HG03175 (cell line): ENCODE results near the gene RAB19.

Experiments used
- ATAC-seq: cut with Tn5 transposase; IDR thresholded peaks from one replicate; pipeline ENCODE4 v1.9.1; 2021; ENCODE audit warnings: mild to moderate bottlenecking, moderate library complexity; ENCODE audit not compliant: unreplicated experiment

The RAB19 gene

GRCh38 chr7:140403878-140404564 is at the start of gene RAB19:
RAB19 (plus strand) TSS chr7:140404058; CDS start chr7:140407647, 3,589 bp downstream.
- no peak for ATAC-seq

GRCh38 chr7:140358024-140358411 is 45.8 kb upstream of the RAB19 start:
- no peak for ATAC-seq

DNA sequence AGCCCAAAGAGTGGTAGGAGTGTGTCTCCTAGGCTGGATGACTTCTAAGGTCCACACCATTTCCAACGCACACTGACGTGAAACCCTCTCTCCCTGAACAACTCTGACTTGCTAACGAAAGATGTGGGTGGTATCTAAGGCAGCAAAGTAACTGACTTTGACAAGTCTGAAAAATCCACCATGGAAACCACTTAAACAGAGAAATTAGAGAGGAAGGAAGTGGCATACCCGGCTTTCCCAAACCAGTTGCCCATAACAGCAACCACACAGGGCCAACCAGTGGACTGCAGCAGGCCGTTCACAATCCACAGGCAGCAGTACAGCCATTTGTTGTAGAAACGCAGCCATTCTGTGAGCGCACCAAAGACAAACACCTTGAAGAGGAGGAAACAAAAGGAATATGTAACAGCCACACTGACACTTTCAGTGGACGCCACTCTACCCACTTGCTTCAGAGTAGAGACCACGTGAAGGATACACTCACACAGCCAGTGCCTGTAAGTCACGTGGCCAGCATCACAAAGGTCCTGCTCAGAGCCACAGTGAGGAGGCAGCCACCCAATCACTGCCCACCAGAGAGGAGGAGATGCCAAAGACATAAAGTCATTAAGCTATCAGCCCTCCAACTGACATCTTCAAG is 45.3 kb upstream of the RAB19 start:
- no peak for ATAC-seq

DNA sequence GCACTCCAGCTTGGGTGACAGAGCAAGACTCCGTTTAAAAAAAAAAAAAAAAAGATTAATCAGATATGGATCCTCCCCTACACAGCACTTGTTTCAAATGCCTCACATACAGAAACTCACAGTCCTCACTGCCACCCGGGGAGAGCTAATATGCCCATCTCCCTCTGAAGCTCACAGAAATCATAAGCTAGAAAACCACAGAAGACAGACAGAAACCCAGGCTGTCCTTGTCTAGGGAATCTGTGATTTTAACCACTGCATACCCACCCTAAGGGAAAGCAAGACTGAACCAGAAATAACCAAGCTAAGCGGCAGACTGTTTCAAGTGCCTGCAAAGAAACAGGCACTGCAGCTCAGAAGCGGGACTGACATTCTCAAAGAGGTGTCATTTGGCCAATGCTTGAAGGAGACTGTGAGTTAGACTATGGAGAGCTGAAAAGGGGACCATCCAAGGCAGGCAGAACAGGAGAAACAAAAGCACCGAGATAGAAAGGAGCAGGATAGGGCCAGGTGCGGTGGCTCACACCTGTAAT is 43.1 kb upstream of the RAB19 start:
- ATAC-seq: no peak

DNA sequence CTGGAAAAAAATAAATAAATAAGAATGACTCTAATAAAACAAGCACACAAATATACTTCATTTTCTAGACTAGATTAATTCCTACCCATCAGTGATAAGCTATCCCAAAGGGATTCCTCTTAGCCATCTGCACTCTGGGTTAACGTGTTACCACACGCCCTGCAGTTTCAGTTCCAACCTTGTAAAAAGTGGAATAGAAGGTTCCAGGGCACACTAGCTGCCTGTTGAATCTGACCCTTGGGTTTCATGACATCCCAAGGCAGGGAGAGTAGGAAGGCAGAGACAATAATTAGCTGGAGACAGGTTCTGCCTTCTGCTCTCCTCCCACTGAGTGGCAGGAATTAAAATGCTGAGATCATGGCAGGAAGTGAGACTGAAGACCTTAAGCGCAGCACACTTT is 39.0 kb upstream of the RAB19 start:
- no peak for ATAC-seq

DNA sequence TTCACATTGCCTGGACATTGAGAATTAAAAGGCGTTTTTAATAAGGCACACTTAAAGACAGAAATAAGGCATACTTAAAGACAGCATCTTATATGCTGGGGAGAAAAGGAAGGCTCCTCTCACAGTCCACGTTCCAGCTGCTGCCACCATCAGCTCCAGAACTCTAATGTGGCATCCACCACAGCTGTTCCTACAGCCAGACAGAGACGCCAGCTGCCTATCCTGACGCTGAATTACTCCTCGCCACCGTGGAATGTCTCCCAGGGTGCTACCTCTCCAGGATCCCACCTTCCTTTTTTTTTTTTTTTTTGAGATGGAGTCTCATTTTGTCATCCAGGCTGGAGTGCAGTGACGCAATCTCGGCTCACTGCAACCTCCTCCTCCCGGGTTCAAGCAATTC is 36.3 kb upstream of the RAB19 start:
- ATAC-seq: no peak

GRCh38 chr7:140369294-140369693 is 34.6 kb upstream of the RAB19 start:
- no peak for ATAC-seq

GRCh38 chr7:140375323-140375722 is 28.5 kb upstream of the RAB19 start:
- no peak for ATAC-seq

- no peak for ATAC-seq
These were observed 27.7 kb upstream of the RAB19 start for GRCh38 chr7:140375892-140376730.

- ATAC-seq: no peak
These were observed 19.7 kb upstream of the RAB19 start for GRCh38 chr7:140383954-140384713.

DNA sequence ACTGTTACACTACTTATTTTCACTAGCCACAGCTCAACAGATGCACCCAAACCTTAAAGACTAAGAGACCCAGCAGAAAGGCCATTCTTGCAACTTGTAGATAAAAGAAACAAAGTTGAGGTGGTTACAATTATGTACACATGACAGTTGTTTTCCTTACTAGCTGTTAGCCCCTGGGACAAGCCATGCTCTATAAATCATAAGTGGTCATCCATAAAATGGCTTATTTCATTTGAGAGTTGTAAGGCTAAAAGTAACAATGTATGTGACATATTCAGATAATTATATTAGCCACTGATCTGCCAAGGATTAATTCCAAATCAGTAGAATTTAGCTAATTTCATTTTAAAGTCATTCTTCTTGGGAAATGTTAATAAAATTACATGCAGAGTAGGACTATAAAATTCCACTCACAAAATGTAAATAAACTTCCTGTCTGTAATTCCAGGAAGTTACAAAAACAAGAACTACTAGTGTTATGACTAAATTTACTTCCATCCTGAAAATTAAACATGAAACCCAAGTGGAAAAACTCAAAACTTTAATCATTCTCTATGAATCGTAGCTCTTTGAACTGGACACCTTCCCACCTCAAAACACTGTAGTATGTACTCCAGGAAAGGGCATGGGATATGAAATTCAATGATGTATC is 18.8 kb upstream of the RAB19 start:
- no peak for ATAC-seq

DNA sequence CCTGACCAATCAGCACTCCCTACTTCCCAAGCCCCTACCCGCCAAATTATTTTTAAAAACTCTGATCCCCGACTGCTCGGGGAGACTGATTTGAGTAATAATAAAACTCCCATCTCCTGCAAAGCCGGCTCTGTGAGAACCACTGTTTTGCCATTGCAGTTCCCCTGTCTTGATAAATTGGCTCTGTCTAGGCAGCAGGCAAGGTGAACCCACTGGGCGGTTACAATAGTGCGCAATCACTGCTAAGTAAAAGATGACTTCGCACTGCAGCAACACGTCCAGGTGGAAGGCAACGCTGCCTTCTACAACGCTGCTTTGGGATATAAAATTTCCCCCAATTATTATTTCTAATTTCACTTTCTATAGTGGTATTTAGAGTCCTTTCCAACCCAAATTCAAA is 14.4 kb upstream of the RAB19 start:
- no peak for ATAC-seq

GRCh38 chr7:140390034-140390433 is 13.8 kb upstream of the RAB19 start:
- no peak for ATAC-seq

- ATAC-seq: peak; percentile 69
These were observed 13.2 kb upstream of the RAB19 start for GRCh38 chr7:140390466-140391190.

DNA sequence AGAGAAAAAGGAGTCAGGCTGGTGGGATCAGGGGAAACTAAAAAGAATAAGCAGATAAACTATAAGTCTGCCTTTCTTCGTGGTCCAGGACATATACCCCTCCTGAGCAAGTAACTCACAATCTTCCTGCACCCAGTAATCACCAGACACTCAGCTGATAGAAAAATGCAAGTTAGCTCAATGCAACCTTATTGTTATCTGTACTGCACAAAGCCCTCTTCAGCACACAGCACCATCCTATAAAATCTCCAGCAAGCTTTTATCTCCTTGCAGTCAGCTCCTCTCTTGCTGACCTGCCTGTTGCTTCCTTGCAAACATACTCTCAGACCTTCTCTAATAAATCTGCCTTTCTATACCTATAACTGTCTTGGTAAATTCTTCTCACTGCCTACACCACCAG is 12.2 kb upstream of the RAB19 start:
- no peak for ATAC-seq

- no peak for ATAC-seq
These were observed 10.0 kb upstream of the RAB19 start for GRCh38 chr7:140393756-140394306.

GRCh38 chr7:140397784-140398750 is 5.8 kb upstream of the RAB19 start, which contains the start of gene SLC37A3:
SLC37A3 (minus strand) TSS chr7:140398530; CDS start chr7:140382526, 16,004 bp downstream.
- peak; percentile 99 for ATAC-seq

GRCh38 chr7:140398821-140399220 is 5.0 kb upstream of the RAB19 start:
- no peak for ATAC-seq
